ENCODE data around the gene KRT6B. TPM values are rescaled to one million over a fixed set of nuclear protein-coding genes. Genes with fewer than 3 reads are reported as not detected.
A peak's percentile ranks its signal among the peaks of the same experiment; 100 is the strongest.
"Not testable (repeated sequence)": the region's sequence is repeated elsewhere in the genome, so short reads cannot be mapped to it uniquely, and the experiment has no call there.

The KRT6B gene
- total RNA-seq, 2 donors from 2014 or later, result not detected

GRCh38 chr12:52477651-52478050 is 25.7 kb upstream of the KRT6B start:
- intact Hi-C loops (cut with DNase I), result no loop called here

GRCh38 chr12:52474212-52474611 is 22.3 kb upstream of the KRT6B start:
- no peak for ATAC-seq
- intact Hi-C loops (cut with DNase I), result no loop called here
- no peak for DNase-seq

More at GRCh38 chr12:52477651-52478050, 25.7 kb upstream of the KRT6B start:
- ATAC-seq (no peak), DNase-seq (no peak)

- intact Hi-C loops (cut with DNase I), result no loop called here
- ATAC-seq, result no peak
- DNase-seq, result no peak
Measured at GRCh38 chr12:52473768-52474167, 21.8 kb upstream of the KRT6B start, which contains the start of gene KRT6C. Gene KRT6C (minus strand): TSS chr12:52473805. CDS start chr12:52473737, 68 bp downstream.

GRCh38 chr12:52469853-52470252 is 17.9 kb upstream of the KRT6B start:
- intact Hi-C loops (cut with DNase I), result no loop called here
- DNase-seq, result no peak
- no peak for ATAC-seq

- DNase-seq (no peak), ATAC-seq (no peak)
- intact Hi-C loops (cut with DNase I), result no loop called here
Measured at GRCh38 chr12:52464897-52465296, 13.0 kb upstream of the KRT6B start.

- DNase-seq (peak; percentile 44), ATAC-seq (no peak)
- intact Hi-C loops (cut with DNase I), result no loop called here
Measured at GRCh38 chr12:52461693-52462092, 9.7 kb upstream of the KRT6B start.

- ATAC-seq (no peak), DNase-seq (no peak)
- intact Hi-C loops (cut with DNase I), result no loop called here
Measured at GRCh38 chr12:52458861-52459260, 6.9 kb upstream of the KRT6B start.

GRCh38 chr12:52455821-52456220 is 3.9 kb upstream of the KRT6B start:
- DNase-seq, result no peak
- intact Hi-C loops (cut with DNase I), result no loop called here
- ATAC-seq, result no peak

- ATAC-seq, result no peak
- intact Hi-C loops (cut with DNase I), result no loop called here
- DNase-seq, result no peak
Measured at GRCh38 chr12:52454411-52455201, 2.7 kb upstream of the KRT6B start.

GRCh38 chr12:52448228-52448627 is 3.7 kb downstream of the KRT6B start:
- ATAC-seq, result no peak
- no peak for DNase-seq
- intact Hi-C loops (cut with DNase I), result no loop called here

GRCh38 chr12:52447196-52447595 is 4.8 kb downstream of the KRT6B start:
- DNase-seq; intact Hi-C loops (cut with DNase I); ATAC-seq: not testable (repeated sequence)

GRCh38 chr12:52446367-52447045 is 5.4 kb downstream of the KRT6B start:
- ATAC-seq (no peak), DNase-seq (no peak)
- intact Hi-C loops (cut with DNase I), result no loop called here

- ATAC-seq (no peak), DNase-seq (no peak)
- intact Hi-C loops (cut with DNase I), result no loop called here
Measured at GRCh38 chr12:52445876-52446275, 6.1 kb downstream of the KRT6B start.

GRCh38 chr12:52444647-52445595 is 7.0 kb downstream of the KRT6B start:
- ATAC-seq (no peak), DNase-seq (no peak)
- intact Hi-C loops (cut with DNase I), result no loop called here

GRCh38 chr12:52443966-52444365 is 8.0 kb downstream of the KRT6B start:
- no peak for DNase-seq
- intact Hi-C loops (cut with DNase I), result no loop called here
- ATAC-seq, result no peak

- DNase-seq (peak; percentile 55), ATAC-seq (peak; percentile 55 to 83)
- intact Hi-C loops (cut with DNase I), result no loop called here
Measured at GRCh38 chr12:52442600-52443061, 9.3 kb downstream of the KRT6B start.

- DNase-seq (no peak), ATAC-seq (peak in 1 of 2 donors; percentile 20)
- intact Hi-C loops (cut with DNase I), result no loop called here
Measured at GRCh38 chr12:52441320-52441911, 10.5 kb downstream of the KRT6B start.

- intact Hi-C loops (cut with DNase I), result no loop called here
- ATAC-seq (peak in 1 of 2 donors; percentile 6), DNase-seq (no peak)
Measured at GRCh38 chr12:52440821-52441319, 11.1 kb downstream of the KRT6B start.

- intact Hi-C loops (cut with DNase I), result no loop called here
- ATAC-seq (no peak), DNase-seq (no peak)
Measured at GRCh38 chr12:52439845-52440244, 12.1 kb downstream of the KRT6B start.
